Activated CD8-positive, alpha-beta memory T cell treated with anti-CD3 and anti-CD28 coated beads, Interleukin-2, amount 50 U/mL, for 1 hour (primary cell): Measurements from ENCODE around the gene HPCAL4.

ENCODE experiments used
- DNase-seq: peaks from one replicate; pipeline ENCODE4 v3.0.0-alpha.2; 2020; ENCODE audit errors: extremely low read depth

Gene HPCAL4

GRCh38 chr1:39676948-39677548 is 14.2 kb downstream of the HPCAL4 start:
- DNase-seq, result no peak

- no peak for DNase-seq
Measured at GRCh38 chr1:39675220-39675619, 16.0 kb downstream of the HPCAL4 start.

- DNase-seq, result no peak
Measured at GRCh38 chr1:39673215-39673614, 18.0 kb downstream of the HPCAL4 start.

- DNase-seq, result no peak
Measured at GRCh38 chr1:39672551-39672947, 18.7 kb downstream of the HPCAL4 start.

GRCh38 chr1:39671793-39672550 is 19.3 kb downstream of the HPCAL4 start, which contains the start of gene NT5C1A:
TSS of gene NT5C1A (minus strand) at chr1:39672107. CDS start at chr1:39672038, 69 bp downstream.
- DNase-seq, result no peak

- no peak for DNase-seq
Measured at GRCh38 chr1:39671433-39671792, 19.8 kb downstream of the HPCAL4 start.

GRCh38 chr1:39670689-39671088 is 20.5 kb downstream of the HPCAL4 start:
- no peak for DNase-seq

- DNase-seq, result no peak
Measured at GRCh38 chr1:39668894-39669293, 22.3 kb downstream of the HPCAL4 start.

GRCh38 chr1:39668111-39668510 is 23.1 kb downstream of the HPCAL4 start:
- no peak for DNase-seq

GRCh38 chr1:39666772-39667171 is 24.5 kb downstream of the HPCAL4 start:
- DNase-seq, result no peak

GRCh38 chr1:39663559-39663958 is 27.7 kb downstream of the HPCAL4 start:
- DNase-seq, result no peak

- DNase-seq, result no peak
Measured at GRCh38 chr1:39662861-39663260, 28.4 kb downstream of the HPCAL4 start.

- DNase-seq, result no peak
Measured at GRCh38 chr1:39659538-39659937, 31.7 kb downstream of the HPCAL4 start.

GRCh38 chr1:39659110-39659509 is 32.1 kb downstream of the HPCAL4 start:
- DNase-seq, result no peak

GRCh38 chr1:39657923-39658485 is 33.2 kb downstream of the HPCAL4 start:
- DNase-seq, result no peak

- no peak for DNase-seq
Measured at GRCh38 chr1:39657402-39657801, 33.8 kb downstream of the HPCAL4 start.

GRCh38 chr1:39656391-39656790 is 34.8 kb downstream of the HPCAL4 start:
- DNase-seq, result no peak

GRCh38 chr1:39655578-39656268 is 35.5 kb downstream of the HPCAL4 start:
- DNase-seq, result no peak

GRCh38 chr1:39654291-39654690 is 36.9 kb downstream of the HPCAL4 start:
- no peak for DNase-seq

- peak; percentile 22 for DNase-seq
Measured at GRCh38 chr1:39653546-39654031, 37.6 kb downstream of the HPCAL4 start.

GRCh38 chr1:39652554-39652953 is 38.7 kb downstream of the HPCAL4 start:
- no peak for DNase-seq

GRCh38 chr1:39652105-39652504 is 39.1 kb downstream of the HPCAL4 start:
- DNase-seq, result no peak
